NCI-H2171 treated with DMSO at 0.1 percent for 48 hours (cell line): ENCODE data around the gene DPP10.
"Not testable (repeated sequence)": the region's sequence is repeated elsewhere in the genome, so short reads cannot be mapped to it uniquely, and the experiment has no call there.

Experiments used
- DNase-seq: peaks from one replicate; lab custom pipeline; 2025; lab: John Stamatoyannopoulos, UW

The DPP10 gene

DNA sequence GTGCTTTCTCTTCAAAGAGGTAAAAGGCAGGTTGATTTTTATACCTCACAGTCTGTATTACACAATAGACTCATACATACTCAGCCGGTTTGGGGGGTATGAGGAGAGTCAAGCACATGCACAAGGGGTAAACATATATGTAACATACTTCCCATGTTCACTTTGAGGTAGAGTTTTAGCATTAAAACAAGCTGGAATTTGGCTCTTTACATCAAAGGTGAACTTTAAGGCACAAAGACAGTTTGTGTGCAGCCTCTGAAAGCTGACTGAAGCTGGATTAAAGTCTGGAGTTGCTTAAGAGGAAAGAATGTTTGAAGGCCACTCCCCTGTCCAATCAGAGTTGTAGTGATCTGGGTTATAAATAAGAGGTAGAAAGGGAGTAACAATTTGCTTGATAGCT, 282.0 kb downstream of the DPP10 start:
- no peak for DNase-seq

DNA sequence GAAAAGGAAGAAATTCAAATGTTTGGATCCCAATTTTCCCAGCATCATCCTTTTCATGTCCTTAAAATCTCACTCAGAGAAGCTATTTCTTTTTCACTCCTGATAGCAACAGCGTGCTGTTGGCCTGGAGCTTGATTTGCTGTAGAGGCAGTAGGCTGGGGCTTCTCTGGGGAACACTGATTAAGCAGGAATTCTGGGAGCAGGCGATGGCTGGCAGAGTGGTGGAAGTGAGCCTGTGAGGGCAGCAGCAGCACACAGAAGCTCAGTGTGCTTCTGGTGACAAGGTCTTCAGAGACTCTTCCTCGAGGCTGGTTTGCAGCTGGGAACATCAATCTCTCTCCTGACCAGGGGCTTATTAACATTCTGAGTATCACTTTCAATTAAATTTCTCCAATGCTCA, 284.6 kb downstream of the DPP10 start:
- no peak for DNase-seq

DNA sequence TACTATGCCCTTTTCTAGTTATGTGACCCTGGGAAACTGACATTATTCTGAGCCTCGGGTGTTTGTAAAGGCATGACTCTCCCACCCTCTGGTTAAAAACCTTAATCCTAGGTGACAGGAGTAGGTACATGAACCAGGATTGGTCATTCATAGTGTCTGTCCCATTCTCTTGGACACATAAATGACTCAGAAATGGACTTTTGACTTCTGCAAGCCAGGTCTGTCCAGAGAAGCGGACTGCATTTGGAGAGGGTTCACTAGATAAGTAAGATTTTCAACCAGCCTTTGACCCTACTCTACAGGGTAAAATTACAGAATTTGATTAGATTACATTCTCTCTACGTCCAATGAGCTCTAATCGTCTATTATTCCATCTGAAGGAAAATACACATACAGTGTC, 285.9 kb downstream of the DPP10 start:
- DNase-seq: no peak

DNA sequence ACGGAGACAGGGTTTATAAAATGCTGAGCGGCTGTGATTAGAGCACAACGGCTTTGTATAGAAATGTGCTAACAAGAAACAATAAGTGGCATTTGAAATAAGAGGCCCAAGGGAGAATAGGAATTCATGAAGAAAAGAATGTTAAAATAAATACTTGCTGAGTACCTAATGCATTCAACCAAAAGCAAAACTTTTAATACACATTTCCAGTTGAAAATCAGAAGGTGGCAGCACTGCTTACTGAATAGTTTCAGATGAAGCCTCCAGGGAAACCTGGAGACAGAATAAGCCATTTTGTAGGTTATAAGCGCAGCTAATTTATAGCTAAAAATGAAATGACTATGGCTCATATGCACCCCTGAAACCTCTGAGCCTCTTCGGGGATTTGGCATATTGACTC, 286.6 kb downstream of the DPP10 start:
- no peak for DNase-seq

DNA sequence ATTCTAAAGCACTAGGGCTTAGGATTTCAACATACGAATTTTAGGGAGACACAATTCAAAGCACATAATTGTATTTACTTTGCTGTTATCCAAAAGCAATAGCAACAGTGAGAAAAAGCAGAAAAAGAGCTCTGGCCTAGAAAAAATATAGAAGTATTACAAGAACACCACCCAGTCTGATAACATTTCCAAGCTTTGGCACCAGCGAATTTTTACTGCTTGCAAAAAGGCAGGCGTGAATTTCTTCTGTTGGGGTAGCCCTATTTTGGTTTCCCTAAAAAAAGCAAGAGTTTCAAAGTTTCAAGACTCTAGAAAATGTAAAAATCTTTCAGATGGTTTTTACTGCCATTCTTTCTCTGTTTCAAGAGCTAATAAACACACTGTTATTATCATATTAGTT, 292.7 kb downstream of the DPP10 start:
- no peak for DNase-seq

DNA sequence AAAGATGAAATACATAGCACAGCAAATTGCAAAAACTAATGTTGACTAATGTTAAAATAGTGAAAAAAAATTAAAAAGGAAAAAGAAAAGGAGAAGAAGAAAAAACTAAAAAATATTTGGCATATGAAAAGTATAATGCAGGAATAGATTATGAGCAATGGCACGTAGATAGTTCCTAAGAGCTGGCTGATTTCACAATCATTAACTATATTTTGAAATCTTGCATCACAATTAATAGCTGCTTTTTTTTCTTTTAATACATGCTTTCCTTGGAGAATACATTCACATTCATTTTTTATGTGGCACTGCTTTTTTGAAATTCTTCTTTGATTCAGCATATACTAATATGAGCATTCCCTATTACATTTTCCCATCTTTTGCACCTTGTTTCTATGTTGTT, 299.8 kb downstream of the DPP10 start:
- no peak for DNase-seq

DNA sequence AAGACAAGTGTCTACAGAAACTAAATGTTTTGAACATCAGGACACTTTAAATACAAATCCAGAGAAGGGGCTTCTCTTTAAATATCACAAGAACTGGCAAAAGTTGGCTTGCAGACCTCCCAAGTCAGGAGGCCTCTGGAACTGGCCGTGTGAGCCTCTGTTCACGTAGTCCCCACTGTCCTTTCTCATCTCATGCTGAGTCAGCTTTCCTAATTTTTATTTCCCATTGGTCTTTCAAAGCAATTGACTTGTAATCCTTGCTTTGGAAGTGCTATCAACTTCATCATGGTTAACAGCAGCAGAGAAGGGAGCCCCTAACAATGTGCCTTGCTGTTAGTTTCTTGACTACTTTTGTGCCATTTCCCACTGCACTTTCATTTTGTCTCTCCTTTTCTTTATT, 303.3 kb downstream of the DPP10 start:
- DNase-seq: no peak

DNA sequence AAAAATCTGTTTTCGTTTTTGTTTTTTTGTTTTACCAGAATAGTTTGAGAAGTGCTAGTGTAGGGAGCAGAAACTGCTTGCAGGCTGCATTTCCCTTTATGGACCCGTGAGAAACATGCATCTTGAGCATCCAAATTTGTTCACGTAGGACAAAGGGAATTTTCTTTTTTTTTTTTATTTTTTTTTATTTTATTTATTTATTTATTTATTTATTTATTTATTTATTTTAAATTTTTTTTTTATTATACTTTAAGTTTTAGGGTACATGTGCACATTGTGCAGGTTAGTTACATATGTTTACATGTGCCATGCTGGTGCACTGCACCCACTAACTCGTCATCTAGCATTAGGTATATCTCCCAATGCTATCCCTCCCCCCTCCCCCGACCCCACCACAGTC, 305.7 kb downstream of the DPP10 start:
- not testable (repeated sequence) for DNase-seq

DNA sequence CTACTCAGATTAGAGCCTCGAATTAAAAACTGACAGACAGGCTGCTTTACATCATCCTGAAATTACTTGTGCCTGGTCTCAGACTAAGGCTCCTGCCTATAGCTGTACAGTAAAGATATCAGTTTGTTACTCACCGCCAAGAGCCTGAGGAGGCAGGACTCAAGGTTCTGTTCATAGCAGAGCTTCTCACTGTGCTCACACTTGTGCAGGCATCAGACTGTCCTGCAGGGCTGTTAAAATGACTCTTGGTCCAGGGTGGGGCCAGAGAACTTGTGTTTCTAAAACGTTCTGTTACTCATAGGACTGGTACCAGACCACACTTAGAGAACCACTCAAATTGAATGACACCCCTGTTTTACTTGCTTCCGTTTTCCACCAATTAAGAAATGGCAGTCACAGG, 310.0 kb downstream of the DPP10 start:
- DNase-seq: no peak

DNA sequence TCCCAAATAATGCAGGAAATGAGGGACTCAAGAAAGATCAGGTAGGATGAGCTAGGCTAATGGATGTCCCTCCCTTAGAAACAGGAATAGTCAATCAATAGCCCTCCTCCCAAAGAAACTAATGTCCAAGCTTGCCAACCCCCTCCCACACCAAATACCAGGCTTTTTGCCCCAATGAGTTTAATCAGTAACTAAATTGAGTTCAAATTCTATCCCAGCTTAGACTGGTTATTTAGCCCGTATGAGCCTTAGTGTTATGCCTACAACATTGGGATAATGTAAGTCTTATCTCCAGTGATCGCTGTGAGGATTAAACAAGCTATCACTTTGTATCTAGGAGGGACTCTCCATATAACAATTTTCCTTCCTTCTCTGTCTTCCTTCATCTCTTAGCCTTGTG, 310.7 kb downstream of the DPP10 start:
- no peak for DNase-seq

DNA sequence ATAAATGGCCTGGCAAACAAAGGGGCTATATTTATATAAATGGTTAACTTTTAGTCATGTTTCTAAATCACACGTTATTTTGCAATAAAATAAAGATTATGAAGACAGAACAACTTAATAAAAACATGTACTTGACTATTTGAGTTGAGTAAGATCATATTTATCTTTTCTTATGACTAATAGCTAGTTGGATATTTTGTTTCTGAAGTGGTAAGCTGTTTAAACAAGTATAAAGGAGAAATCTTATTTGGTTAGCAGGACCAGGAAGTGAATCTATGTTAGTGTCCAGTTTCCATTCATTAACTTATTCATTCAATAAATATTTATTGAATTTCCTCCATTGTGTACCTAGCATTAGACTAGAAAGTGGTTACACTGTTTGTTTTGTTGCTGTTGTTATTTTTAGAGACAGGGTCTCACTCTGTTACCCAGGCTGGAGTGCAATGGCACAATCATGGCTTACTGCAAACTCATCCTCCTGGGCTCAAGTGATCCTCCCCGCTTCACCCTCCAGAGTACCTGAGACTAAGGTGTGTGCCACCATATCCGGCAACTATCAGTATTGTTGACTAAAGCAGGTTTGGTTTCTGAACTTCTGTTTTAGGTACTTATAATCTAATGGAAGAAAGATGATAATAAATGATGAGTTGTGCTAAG, 312.6 kb downstream of the DPP10 start:
- no peak for DNase-seq

DNA sequence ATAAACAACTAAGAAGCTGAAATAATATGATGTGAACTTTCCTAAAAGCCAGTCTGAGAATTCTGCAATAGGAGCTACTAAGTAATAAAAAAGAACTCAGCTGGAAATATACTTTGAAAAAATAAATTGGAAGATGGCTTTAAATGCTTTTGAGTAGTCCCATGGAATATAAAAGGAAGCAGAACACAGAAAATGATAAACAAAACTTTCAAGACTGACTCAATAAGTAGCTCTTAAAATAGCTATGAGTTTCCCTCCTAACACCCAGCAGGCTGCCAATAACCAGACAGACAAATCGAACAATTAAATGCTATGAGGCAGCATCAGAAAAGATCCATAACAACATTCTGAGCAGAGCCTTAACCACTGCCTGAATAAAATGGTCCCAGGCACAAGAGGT, 319.9 kb downstream of the DPP10 start:
- no peak for DNase-seq

DNA sequence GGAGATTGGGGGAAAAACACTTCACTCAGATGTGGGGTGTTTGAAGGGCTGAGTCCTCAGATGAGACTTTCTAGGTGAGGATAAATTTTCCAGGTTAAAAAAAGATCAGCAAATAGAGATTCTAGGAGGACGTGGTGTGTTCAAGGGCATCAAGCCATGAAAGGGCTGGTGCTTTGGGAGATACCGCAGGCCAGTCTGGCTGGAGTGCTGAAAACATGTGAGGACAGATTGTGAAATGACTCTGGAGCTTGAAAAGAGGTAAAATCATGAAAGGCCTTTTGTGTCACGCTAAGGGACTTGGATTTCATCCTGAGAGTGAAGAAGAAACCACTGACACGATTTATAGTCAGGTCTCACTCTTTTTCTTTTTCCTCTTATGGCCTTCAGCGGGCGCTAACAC, 320.5 kb downstream of the DPP10 start:
- no peak for DNase-seq

DNA sequence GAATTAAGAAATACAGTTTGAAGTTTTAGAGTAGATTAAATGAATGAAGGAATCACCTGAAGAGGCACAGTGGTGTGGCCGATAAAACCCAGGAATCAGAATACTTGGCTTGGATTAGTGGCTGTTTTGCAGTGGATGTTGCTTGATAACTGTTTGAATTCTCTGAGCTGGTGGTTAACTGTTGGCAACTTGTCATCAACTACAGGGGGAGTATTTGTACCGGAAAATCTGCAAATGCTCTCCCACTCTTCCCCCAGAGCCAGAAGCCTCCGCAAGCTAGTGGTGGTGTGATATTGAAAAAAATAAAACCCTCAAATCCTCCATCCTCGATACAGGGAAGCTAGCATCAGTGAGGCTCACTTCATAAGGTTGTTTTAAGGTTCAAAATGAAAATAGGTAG, 326.7 kb downstream of the DPP10 start:
- no peak for DNase-seq

DNA sequence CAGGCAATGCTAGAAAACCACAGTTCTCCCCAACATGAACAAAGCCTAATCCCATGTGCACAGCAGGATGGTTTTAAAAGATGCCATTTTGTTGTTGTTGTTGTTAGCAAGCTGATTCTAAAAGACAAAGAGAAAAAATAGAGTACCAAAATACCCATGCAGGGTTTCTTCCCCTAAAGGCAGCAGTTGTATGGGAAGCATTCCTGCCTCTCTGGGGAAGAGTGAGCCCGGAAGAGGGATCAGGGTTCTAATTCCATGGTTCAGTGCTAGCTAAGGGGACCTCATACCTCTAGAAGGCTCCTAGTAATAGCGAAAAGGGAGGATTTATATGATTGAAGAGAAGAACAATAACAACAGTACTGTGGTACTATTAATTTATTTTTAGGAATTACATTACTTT, 327.6 kb downstream of the DPP10 start:
- DNase-seq: no peak

DNA sequence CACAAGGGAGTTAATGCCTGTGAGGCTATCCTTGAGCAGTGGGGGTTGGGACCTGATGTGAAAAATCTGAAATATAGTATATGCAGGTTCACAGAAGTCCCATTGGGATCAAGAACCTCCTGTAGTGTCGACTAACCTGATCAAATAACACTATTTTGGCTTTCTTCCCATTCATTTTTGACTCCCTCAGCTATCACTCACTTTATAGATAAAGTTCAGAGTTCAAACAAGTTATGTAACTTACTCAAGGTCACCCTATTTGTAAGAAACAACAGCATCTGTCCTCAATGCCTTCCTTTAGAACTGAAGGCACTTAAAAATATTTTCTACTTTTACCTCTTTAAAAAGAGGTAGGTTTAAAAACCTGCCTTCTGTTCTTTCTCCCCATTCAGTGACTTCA, 341.6 kb downstream of the DPP10 start:
- no peak for DNase-seq

DNA sequence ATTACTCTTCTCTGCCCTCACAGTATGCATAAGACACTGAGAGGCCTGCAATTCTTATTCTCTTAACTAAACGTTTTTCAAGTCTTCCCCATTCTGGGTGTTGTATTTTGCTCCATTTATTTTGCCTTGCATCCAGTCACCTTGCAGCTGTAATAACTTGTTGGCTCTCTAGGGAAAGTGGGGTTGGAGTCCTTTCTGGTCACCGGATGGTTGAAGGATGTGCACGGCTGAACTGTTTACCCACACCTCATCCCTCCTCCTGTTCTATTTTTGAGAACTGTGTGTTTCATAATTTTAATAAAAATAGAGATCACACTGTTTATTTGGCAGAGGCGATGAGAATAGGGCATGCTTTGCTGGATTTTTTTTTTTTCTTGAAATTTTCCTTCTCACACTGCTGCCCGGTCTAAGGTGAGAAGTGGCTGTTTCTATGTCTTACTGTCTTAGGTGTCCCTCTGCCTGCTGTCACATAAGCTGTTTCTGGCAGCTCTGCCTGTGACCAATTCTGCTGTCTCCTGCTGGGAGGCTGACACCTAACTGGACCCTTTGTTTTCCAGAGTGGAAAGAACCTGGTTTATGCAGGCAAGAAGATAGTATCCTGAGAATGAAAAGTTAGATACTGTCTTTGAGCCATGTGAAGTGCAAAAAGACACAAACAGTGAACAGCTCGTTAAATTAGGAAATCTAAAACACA, 342.6 kb downstream of the DPP10 start:
- no peak for DNase-seq

DNA sequence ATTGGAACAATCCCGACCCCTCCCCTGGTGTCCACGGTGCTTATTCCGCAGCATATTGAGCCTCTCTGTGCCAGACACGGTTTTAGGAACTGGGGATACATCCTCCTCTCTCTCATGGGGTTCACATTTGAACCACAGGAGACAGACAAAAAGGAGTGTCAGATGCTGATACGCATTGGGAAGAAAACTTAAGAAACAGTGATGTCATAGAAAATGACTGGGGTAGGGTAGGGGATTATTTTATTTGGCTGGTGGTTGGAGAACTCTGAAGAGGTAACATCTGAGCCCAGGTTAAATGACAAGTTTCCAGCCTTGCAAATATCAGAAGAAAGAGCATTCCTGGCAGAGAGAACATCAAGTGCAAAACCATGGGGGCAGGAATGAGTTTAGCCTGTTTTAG, 344.5 kb downstream of the DPP10 start:
- no peak for DNase-seq

DNA sequence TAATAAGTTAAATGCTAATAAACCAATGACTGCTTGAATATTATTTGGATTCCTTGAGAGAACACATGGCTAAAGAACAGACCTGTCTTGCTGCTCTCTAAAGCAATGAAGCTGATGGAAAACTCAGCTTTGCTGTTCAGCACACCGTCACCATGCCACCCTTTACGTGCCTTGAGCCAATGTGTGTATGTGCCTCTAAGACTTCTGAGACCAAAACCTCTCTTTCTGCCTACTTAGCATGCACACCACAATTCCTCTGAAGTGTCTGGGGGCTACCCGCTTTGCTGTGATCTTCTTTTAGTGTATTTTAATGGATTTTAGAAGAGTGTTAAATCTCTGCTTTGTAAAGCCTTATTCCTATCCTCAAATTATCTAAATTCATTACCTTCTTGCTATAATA, 345.0 kb downstream of the DPP10 start:
- no peak for DNase-seq

DNA sequence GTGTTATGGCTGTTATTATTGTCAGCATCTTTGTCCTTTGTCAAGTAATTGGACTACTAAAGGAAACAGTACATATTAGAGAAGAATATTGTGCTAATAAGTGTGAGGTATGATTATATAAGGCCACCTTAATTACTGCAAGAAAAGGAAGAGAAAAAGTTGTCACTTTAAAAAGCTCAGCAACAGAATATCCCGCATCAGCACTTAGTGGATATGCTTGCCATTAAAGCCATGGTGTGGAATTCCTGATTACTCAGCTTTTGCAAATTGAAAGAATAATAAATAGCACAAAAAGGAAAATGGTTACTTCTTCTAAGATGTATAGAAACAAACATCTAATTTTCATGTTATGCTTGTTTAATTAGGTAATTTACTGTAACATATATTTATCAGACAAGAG, 347.5 kb downstream of the DPP10 start:
- DNase-seq: no peak

DNA sequence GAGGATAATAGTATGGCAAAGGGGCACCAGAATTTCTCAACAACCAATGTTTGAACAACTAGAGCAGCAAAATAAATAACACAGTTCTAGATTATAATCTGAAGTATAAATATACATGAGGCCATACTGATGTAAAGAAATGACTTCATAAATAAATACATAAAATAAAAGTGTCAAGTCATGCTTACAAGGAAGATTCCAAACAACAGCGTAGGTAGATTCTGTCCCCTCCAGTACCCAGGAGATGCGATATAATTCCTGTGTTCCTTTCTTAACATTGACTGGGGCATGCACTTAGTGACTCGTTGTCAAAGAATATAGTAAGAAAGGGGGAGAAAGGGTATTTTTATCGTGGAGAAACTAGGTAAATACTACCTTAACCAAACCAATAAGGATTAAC, 355.1 kb downstream of the DPP10 start:
- DNase-seq: no peak

DNA sequence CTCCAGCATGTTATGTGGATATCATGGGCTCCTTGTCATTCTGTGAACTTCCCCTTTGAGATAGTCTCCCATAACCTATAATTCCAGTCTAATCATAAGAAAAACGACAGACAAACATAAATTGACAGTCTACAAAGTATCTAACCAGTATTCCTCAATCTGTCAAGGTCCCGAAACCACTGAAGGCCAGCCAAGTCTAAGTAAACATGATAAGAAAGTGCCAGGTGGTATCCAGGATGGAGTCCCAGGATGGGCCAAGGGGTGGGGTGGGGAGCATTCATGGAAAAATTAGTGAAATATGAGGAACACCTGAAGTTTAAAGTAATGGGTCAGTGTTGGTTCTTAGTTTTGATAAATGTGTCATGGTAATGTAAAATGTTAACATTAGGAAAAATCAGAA, 355.5 kb downstream of the DPP10 start:
- no peak for DNase-seq

DNA sequence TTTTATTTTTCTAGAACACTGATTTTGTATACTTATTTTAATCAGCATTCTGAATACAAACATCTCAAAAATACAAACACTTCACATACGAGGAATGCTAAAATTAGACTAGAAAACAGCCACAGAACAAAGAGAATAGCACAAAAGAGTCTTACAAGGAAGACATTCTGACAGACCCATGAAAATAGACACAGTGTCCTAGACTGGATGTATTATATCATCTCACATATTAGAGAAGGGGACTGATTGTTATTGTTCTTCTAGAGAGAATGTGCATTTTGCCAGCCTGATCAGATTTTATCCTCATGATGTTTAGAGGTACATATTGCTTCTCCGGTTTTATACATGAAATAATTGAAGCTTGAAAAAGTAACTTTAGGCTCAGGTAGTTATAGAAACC, 357.9 kb downstream of the DPP10 start:
- DNase-seq: no peak

DNA sequence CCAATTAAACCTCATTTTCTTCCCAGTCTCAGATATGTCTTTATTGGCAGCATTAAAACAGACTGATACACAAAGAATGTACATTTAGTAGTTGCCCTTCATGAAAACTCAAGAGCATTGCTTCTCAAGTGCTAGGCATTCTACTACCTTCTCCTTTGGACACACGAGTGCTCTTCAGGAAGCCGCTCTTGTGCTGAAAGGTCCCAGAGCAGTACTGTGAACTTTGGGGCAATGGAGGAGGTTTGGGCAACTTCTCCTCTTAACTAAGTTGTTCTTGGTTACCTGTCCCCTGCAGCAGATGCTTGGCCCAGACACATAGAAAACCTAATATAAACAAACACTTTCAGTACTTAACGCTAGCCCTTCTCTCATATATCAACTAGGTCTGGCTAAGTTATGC, 362.8 kb downstream of the DPP10 start:
- DNase-seq: no peak
